Measurements from ENCODE around the gene ZNF524.

ZNF524 gene

DNA sequence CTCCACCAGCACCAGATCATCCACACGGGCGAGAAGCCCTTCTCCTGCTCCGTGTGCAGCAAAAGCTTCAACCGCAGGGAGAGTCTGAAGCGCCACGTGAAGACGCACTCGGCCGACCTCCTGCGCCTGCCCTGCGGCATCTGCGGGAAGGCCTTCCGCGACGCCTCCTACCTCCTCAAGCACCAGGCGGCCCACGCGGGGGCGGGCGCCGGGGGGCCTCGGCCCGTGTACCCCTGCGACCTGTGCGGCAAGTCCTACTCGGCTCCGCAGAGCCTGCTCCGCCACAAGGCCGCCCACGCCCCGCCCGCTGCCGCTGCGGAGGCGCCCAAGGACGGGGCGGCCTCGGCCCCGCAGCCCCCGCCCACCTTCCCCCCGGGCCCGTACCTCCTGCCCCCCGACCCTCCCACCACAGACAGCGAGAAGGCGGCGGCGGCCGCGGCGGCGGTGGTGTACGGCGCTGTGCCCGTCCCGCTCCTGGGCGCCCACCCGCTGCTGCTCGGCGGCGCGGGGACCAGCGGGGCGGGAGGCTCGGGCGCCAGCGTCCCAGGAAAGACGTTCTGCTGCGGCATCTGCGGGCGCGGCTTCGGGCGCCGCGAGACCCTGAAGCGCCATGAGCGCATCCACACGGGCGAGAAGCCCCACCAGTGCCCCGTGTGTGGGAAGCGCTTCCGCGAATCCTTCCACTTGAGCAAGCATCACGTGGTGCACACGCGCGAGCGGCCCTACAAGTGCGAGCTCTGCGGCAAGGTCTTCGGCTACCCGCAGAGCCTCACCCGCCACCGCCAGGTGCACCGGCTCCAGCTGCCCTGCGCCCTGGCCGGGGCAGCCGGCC lies 14.8 kb downstream of the ZNF524 start:
- WGBS, 2 donors (ENCODE audit: extremely low coverage in 2 of 2, insufficient read length in 2 of 2, insufficient replicate concordance in 1 of 2) = no CpG with 5 or more reads among the region's 98 CpGs

DNA sequence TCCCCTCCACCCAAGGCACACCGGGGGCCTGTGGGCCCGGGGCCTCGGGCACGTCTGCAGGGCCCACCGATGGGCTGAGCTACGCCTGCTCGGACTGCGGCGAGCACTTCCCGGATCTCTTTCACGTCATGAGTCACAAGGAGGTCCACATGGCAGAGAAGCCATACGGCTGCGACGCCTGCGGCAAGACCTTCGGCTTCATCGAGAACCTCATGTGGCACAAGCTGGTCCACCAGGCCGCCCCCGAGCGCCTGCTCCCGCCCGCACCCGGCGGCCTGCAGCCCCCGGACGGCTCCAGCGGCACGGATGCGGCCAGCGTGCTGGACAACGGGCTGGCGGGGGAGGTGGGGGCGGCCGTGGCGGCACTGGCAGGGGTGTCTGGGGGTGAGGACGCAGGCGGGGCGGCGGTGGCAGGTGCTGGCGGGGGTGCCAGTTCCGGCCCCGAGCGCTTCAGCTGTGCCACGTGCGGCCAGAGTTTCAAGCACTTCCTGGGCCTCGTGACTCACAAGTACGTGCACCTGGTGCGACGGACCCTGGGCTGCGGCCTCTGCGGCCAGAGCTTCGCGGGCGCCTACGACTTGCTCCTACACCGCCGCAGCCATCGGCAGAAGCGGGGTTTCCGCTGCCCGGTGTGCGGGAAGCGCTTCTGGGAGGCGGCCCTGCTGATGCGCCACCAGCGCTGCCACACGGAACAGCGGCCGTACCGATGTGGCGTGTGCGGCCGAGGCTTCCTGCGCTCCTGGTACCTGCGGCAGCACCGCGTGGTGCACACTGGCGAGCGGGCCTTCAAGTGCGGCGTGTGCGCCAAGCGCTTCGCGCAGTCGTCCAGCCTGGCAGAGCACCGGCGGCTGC lies 15.7 kb downstream of the ZNF524 start:
- Histone ChIP-seq H3K79me1 (ENCODE audit: low read depth, low read length) (peaks cover 13% of the 10 kb centered on the region), H3K14ac (ENCODE audit: low read length) (no peak overlapping the region), H3K9me3 (replicated peaks in 1 of 2; ENCODE audit: control insufficient read depth in 2 of 2, insufficient read depth in 1 of 2, low read depth in 1 of 2, low read length in 2 of 2) (peaks cover 0 to 4% of the 10 kb centered on the region in 2 donors), H2BK120ac (ENCODE audit: low read depth, low read length) (no peak overlapping the region), H2AK5ac (ENCODE audit: low read depth, low read length) (no peak overlapping the region), H2BK12ac (ENCODE audit: low read length) (no peak overlapping the region), H3K23ac (ENCODE audit: low read depth, low read length, poor library complexity) (peak overlapping the region; percentile 25), H4K8ac (ENCODE audit: low read depth, low read length) (no peak overlapping the region), H3K4me2 (ENCODE audit: insufficient read depth, low read length, poor library complexity, severe bottlenecking) (no peak overlapping the region), H2BK15ac (ENCODE audit: low read length) (no peak overlapping the region), H3K9ac (ENCODE audit: low read depth, low read length, poor library complexity) (no peak overlapping the region), H3K27me3 (ENCODE audit: control insufficient read depth in 3 of 3, insufficient read depth in 3 of 3, low read depth in 1 of 3, low read length in 3 of 3) (no peaks in the 10 kb centered on the region), H4K91ac (ENCODE audit: low read depth, low read length, poor library complexity) (no peak overlapping the region), H3K36me3 (replicated peaks in 1 of 2; ENCODE audit: control insufficient read depth in 2 of 2, insufficient read depth in 2 of 2, low read length in 2 of 2) (peaks cover 31 to 74% of the 10 kb centered on the region in 2 donors), H3K27ac (replicated peaks; ENCODE audit: low read length) (no peak overlapping the region), H2AFZ (ENCODE audit: low read length) (no peak overlapping the region), H3K4me1 (ENCODE audit: control insufficient read depth in 2 of 2, insufficient read depth in 1 of 2, low read depth in 1 of 2, low read length in 2 of 2) (no peaks in the 10 kb centered on the region), H2BK5ac (ENCODE audit: low read length) (no peak overlapping the region), H3K18ac (ENCODE audit: low read length) (no peak overlapping the region), H3K4ac (ENCODE audit: low read length) (no peak overlapping the region), H3K4me3 (ENCODE audit: low read length in 2 of 2) (no peak overlapping the region)
- WGBS, 2 donors (ENCODE audit: extremely low coverage in 2 of 2, insufficient read length in 2 of 2, insufficient replicate concordance in 1 of 2) = no CpG with 5 or more reads among the region's 88 CpGs
- DNase-seq (ENCODE audit: low spot score) = no peak

More for the DNA sequence above, 14.8 kb downstream of the ZNF524 start:
- Histone ChIP-seq H3K4me1 (ENCODE audit: control insufficient read depth in 2 of 2, insufficient read depth in 1 of 2, low read depth in 1 of 2, low read length in 2 of 2) (no peaks in the 10 kb centered on the region), H3K27me3 (ENCODE audit: control insufficient read depth in 3 of 3, insufficient read depth in 3 of 3, low read depth in 1 of 3, low read length in 3 of 3) (no peaks in the 10 kb centered on the region), H2AFZ (ENCODE audit: low read length) (no peak overlapping the region), H2BK12ac (ENCODE audit: low read length) (no peak overlapping the region), H3K79me1 (ENCODE audit: low read depth, low read length) (peaks cover 14% of the 10 kb centered on the region), H3K18ac (ENCODE audit: low read length) (no peak overlapping the region), H4K8ac (ENCODE audit: low read depth, low read length) (no peak overlapping the region), H2BK120ac (ENCODE audit: low read depth, low read length) (no peak overlapping the region), H4K91ac (ENCODE audit: low read depth, low read length, poor library complexity) (no peak overlapping the region), H3K23ac (ENCODE audit: low read depth, low read length, poor library complexity) (no peak overlapping the region), H3K14ac (ENCODE audit: low read length) (no peak overlapping the region), H3K9me3 (replicated peaks in 1 of 2; ENCODE audit: control insufficient read depth in 2 of 2, insufficient read depth in 1 of 2, low read depth in 1 of 2, low read length in 2 of 2) (peaks cover 0 to 4% of the 10 kb centered on the region in 2 donors), H2BK15ac (ENCODE audit: low read length) (no peak overlapping the region), H3K9ac (ENCODE audit: low read depth, low read length, poor library complexity) (no peak overlapping the region), H3K27ac (replicated peaks; ENCODE audit: low read length) (no peak overlapping the region), H3K4ac (ENCODE audit: low read length) (no peak overlapping the region), H3K36me3 (replicated peaks in 1 of 2; ENCODE audit: control insufficient read depth in 2 of 2, insufficient read depth in 2 of 2, low read length in 2 of 2) (peaks cover 28 to 74% of the 10 kb centered on the region in 2 donors), H3K4me2 (ENCODE audit: insufficient read depth, low read length, poor library complexity, severe bottlenecking) (no peak overlapping the region), H2BK5ac (ENCODE audit: low read length) (peak overlapping the region; percentile 50), H3K4me3 (ENCODE audit: low read length in 2 of 2) (no peak overlapping the region), H2AK5ac (ENCODE audit: low read depth, low read length) (no peak overlapping the region)
- DNase-seq (ENCODE audit: low spot score) = no peak

DNA sequence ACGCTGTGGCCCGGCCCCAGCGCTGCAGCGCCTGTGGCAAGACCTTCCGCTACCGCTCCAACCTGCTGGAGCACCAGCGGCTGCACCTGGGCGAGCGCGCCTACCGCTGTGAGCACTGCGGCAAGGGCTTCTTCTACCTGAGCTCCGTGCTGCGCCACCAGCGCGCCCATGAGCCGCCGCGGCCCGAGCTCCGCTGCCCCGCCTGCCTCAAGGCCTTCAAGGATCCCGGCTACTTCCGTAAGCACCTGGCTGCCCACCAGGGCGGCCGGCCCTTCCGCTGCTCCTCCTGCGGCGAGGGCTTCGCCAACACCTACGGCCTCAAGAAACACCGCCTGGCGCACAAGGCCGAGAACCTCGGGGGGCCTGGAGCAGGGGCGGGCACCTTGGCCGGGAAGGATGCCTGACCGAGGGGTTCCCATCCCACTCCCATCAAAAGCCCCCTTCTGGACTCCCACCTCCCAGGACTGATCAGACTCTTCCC lies 16.3 kb downstream of the ZNF524 start:
- Histone ChIP-seq H3K27me3 (ENCODE audit: control insufficient read depth in 3 of 3, insufficient read depth in 3 of 3, low read depth in 1 of 3, low read length in 3 of 3) (no peaks in the 10 kb centered on the region), H3K4me3 (ENCODE audit: low read length in 2 of 2) (no peak overlapping the region)
- WGBS, 2 donors (ENCODE audit: extremely low coverage in 2 of 2, insufficient read length in 2 of 2, insufficient replicate concordance in 1 of 2) = no CpG with 5 or more reads among the region's 38 CpGs

DNA sequence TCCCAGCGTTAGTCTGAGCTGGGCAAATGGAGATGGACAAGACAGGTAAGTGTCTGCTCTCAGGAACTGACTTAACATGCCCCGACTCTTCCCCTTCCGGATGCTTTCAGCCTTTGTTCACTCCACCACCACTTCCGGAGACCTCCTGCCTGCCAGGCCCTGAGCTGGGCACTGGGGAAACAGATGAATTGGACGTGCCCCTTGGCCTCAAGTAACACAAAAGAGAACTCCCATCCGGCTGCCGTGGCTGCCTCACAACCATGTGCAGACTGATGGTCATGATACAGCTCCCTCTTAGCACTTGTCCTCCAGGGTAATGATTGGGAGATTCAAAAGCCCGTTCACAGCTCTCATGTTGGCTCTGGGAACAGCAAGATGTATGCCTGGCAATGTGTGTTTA lies 17.3 kb downstream of the ZNF524 start:
- no peaks in the 10 kb centered on the region for H3K27me3 ChIP-seq (ENCODE audit: control insufficient read depth in 3 of 3, insufficient read depth in 3 of 3, low read depth in 1 of 3, low read length in 3 of 3)
- no peak overlapping the region for H4K91ac ChIP-seq (ENCODE audit: low read depth, low read length, poor library complexity)
- H3K23ac ChIP-seq (ENCODE audit: low read depth, low read length, poor library complexity) = no peak overlapping the region
- H3K27ac ChIP-seq (replicated peaks; ENCODE audit: low read length) = no peak overlapping the region
- no CpG with 5 or more reads among the region's 8 CpGs for WGBS, 2 donors (ENCODE audit: extremely low coverage in 2 of 2, insufficient read length in 2 of 2, insufficient replicate concordance in 1 of 2)
- no peaks in the 10 kb centered on the region for H3K4me1 ChIP-seq (ENCODE audit: control insufficient read depth in 2 of 2, insufficient read depth in 1 of 2, low read depth in 1 of 2, low read length in 2 of 2)
- H3K14ac ChIP-seq (ENCODE audit: low read length) = no peak overlapping the region
- H3K18ac ChIP-seq (ENCODE audit: low read length) = no peak overlapping the region
- H3K4ac ChIP-seq (ENCODE audit: low read length) = no peak overlapping the region
- peaks cover 11% of the 10 kb centered on the region for H3K79me1 ChIP-seq (ENCODE audit: low read depth, low read length)
- H3K9me3 ChIP-seq (replicated peaks in 1 of 2; ENCODE audit: control insufficient read depth in 2 of 2, insufficient read depth in 1 of 2, low read depth in 1 of 2, low read length in 2 of 2) = peaks cover 0 to 4% of the 10 kb centered on the region in 2 donors
- no peak overlapping the region for H3K4me2 ChIP-seq (ENCODE audit: insufficient read depth, low read length, poor library complexity, severe bottlenecking)
- H2BK15ac ChIP-seq (ENCODE audit: low read length) = no peak overlapping the region
- H3K36me3 ChIP-seq (replicated peaks in 1 of 2; ENCODE audit: control insufficient read depth in 2 of 2, insufficient read depth in 2 of 2, low read length in 2 of 2) = peaks cover 38 to 67% of the 10 kb centered on the region in 2 donors
- no peak overlapping the region for H3K9ac ChIP-seq (ENCODE audit: low read depth, low read length, poor library complexity)
- no peak overlapping the region for H3K4me3 ChIP-seq (ENCODE audit: low read length in 2 of 2)
- H2BK5ac ChIP-seq (ENCODE audit: low read length) = no peak overlapping the region
- H2AFZ ChIP-seq (ENCODE audit: low read length) = no peak overlapping the region
- H2BK120ac ChIP-seq (ENCODE audit: low read depth, low read length) = no peak overlapping the region
- no peak overlapping the region for H2BK12ac ChIP-seq (ENCODE audit: low read length)
- H2AK5ac ChIP-seq (ENCODE audit: low read depth, low read length) = no peak overlapping the region
- DNase-seq (ENCODE audit: low spot score) = no peak
- no peak overlapping the region for H4K8ac ChIP-seq (ENCODE audit: low read depth, low read length)

More for the DNA sequence above, 16.3 kb downstream of the ZNF524 start:
- Histone ChIP-seq H2BK12ac (ENCODE audit: low read length) (no peak overlapping the region), H3K9ac (ENCODE audit: low read depth, low read length, poor library complexity) (no peak overlapping the region), H2BK15ac (ENCODE audit: low read length) (no peak overlapping the region), H3K4ac (ENCODE audit: low read length) (no peak overlapping the region), H3K79me1 (ENCODE audit: low read depth, low read length) (peaks cover 13% of the 10 kb centered on the region), H3K4me1 (ENCODE audit: control insufficient read depth in 2 of 2, insufficient read depth in 1 of 2, low read depth in 1 of 2, low read length in 2 of 2) (no peaks in the 10 kb centered on the region), H3K4me2 (ENCODE audit: insufficient read depth, low read length, poor library complexity, severe bottlenecking) (no peak overlapping the region), H3K36me3 (replicated peaks in 1 of 2; ENCODE audit: control insufficient read depth in 2 of 2, insufficient read depth in 2 of 2, low read length in 2 of 2) (peaks cover 36 to 74% of the 10 kb centered on the region in 2 donors), H3K18ac (ENCODE audit: low read length) (no peak overlapping the region), H2AK5ac (ENCODE audit: low read depth, low read length) (no peak overlapping the region), H3K9me3 (replicated peaks in 1 of 2; ENCODE audit: control insufficient read depth in 2 of 2, insufficient read depth in 1 of 2, low read depth in 1 of 2, low read length in 2 of 2) (peaks cover 0 to 4% of the 10 kb centered on the region in 2 donors), H3K23ac (ENCODE audit: low read depth, low read length, poor library complexity) (peak overlapping the region; percentile 39), H2AFZ (ENCODE audit: low read length) (no peak overlapping the region), H3K27ac (replicated peaks; ENCODE audit: low read length) (no peak overlapping the region), H4K91ac (ENCODE audit: low read depth, low read length, poor library complexity) (no peak overlapping the region), H2BK5ac (ENCODE audit: low read length) (no peak overlapping the region), H3K14ac (ENCODE audit: low read length) (peak overlapping the region; percentile 17), H2BK120ac (ENCODE audit: low read depth, low read length) (no peak overlapping the region), H4K8ac (ENCODE audit: low read depth, low read length) (no peak overlapping the region)
- DNase-seq (ENCODE audit: low spot score) = no peak
